Astrocyte of the spinal cord (primary cell): ENCODE results near the gene ZFAND6.

Experiments used
- DNase-seq: peaks from one replicate; pipeline ENCODE4 v3.0.0; 2011; ENCODE audit warnings: low read depth, low spot score
- H3K4me3 ChIP-seq: 2 replicates; pipeline ENCODE4 v1.5.1; 2011; ENCODE audit warnings: low read depth, mild to moderate bottlenecking, low read length, moderate library complexity
- in situ Hi-C: cut with HindIII; loops from 2 replicates; pipeline ENCODE4 v1.10.0; 2017; ENCODE audit warnings: low sequenced_read_pairs
- TF ChIP-seq, protein P1 (sequence below): IDR thresholded peaks from 2 replicates; pipeline ENCODE4 v1.5.1; 2012; ENCODE audit warnings: low read depth, mild to moderate bottlenecking, low read length, inconsistent platforms

Gene ZFAND6

GRCh38 chr15:80162059-80162554, 102.6 kb downstream of the ZFAND6 start:
- DNase-seq: no peak
- in situ Hi-C loops: no loop called here
- TF ChIP-seq, protein P1, sequence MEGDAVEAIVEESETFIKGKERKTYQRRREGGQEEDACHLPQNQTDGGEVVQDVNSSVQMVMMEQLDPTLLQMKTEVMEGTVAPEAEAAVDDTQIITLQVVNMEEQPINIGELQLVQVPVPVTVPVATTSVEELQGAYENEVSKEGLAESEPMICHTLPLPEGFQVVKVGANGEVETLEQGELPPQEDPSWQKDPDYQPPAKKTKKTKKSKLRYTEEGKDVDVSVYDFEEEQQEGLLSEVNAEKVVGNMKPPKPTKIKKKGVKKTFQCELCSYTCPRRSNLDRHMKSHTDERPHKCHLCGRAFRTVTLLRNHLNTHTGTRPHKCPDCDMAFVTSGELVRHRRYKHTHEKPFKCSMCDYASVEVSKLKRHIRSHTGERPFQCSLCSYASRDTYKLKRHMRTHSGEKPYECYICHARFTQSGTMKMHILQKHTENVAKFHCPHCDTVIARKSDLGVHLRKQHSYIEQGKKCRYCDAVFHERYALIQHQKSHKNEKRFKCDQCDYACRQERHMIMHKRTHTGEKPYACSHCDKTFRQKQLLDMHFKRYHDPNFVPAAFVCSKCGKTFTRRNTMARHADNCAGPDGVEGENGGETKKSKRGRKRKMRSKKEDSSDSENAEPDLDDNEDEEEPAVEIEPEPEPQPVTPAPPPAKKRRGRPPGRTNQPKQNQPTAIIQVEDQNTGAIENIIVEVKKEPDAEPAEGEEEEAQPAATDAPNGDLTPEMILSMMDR: no peak

GRCh38 chr15:80163217-80163616, 103.7 kb downstream of the ZFAND6 start:
- H3K4me3 ChIP-seq: no peak overlapping the region
- DNase-seq: no peak
- in situ Hi-C loops: no loop called here
- TF ChIP-seq, protein P1: no peak

More at GRCh38 chr15:80162059-80162554, 102.6 kb downstream of the ZFAND6 start:
- H3K4me3 ChIP-seq: no peak overlapping the region

DNA sequence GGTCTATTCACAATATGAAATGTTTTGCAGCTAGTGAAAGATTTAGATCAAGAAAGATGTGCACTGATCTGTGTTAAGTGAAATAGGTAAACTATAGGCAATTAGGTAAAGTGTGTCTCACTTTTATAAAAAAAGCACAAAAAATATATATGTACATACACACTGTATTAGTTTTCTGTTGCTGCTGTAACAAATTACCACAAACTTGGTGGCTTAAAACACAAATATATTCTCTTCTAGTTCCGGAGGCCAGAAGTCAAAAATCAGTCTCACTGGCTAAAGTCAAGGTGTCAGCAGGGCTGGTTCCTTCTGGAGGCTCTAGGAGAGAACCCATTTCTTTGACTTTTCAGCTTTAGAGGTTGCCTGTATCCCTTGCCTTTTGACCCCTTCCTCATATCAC, 104.4 kb downstream of the ZFAND6 start:
- TF ChIP-seq, protein P1: no peak
- no peak for DNase-seq
- no peak overlapping the region for H3K4me3 ChIP-seq
- in situ Hi-C loops: no loop called here

- H3K4me3 ChIP-seq: no peak overlapping the region
- TF ChIP-seq, protein P1: no peak
- DNase-seq: no peak
- in situ Hi-C loops: no loop called here
Measured at GRCh38 chr15:80167936-80168335, 108.5 kb downstream of the ZFAND6 start.

DNA sequence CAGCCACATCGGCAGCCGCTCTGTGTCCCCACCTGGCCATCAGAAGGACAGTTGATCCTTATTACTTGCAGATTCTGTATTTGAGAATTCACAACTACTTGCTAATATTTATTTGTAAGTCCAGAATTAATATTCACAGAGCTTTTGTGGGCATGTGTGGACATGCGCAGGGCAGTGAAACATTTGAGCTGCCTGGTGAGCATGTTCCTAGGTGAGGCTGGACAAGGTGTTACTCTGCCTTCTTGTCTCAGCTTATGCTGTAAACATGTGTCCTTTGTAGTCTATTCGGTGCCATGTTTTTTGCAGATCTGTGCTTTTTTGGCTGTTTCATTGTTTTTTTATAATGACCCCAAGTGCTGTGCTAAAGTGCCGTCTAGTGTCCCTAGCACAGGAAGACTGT, 108.9 kb downstream of the ZFAND6 start:
- TF ChIP-seq, protein P1: no peak
- no peak for DNase-seq
- in situ Hi-C loops: no loop called here
- no peak overlapping the region for H3K4me3 ChIP-seq

GRCh38 chr15:80169768-80170357, 110.4 kb downstream of the ZFAND6 start:
- in situ Hi-C loops: no loop called here
- no peak overlapping the region for H3K4me3 ChIP-seq
- DNase-seq: no peak
- TF ChIP-seq, protein P1: no peak

GRCh38 chr15:80170596-80170995, 111.1 kb downstream of the ZFAND6 start:
- no peak overlapping the region for H3K4me3 ChIP-seq
- DNase-seq: no peak
- TF ChIP-seq, protein P1: no peak
- in situ Hi-C loops: no loop called here
